Uterus (tissue), 2 donors: ENCODE measurements around the gene GAL.

Experiments
- CTCF ChIP-seq, 4 experiments: fragments of 200-600 bp in 2 of 4; fragments of 450-650 bp in 2 of 4; sonication (generic) in 2 of 4; IDR thresholded peaks; one replicate each; pipeline ENCODE4 v1.5.1; 2016 to 2019; ENCODE audit warnings: antibody characterized with exemption in 4 of 4, mild to moderate bottlenecking in 2 of 4, moderate library complexity in 1 of 4
- POLR2A ChIP-seq, 2 donors: fragments of 450-650 bp; IDR thresholded peaks; one replicate each; pipeline ENCODE4 v1.6.1; 2016; ENCODE audit warnings: antibody characterized with exemption in 2 of 2, mild to moderate bottlenecking in 1 of 2, moderate library complexity in 1 of 2

GRCh38 chr11:68687986-68688385, 3.6 kb downstream of the GAL start:
- TF ChIP-seq CTCF (IDR thresholded peaks at IDR 0.05) (no peak), POLR2A (IDR thresholded peaks at IDR 0.05) (no peak)
